GM19193 (cell line): ENCODE data around the gene SRP14.

Experiments
- POLR2A ChIP-seq: IDR thresholded peaks from 4 replicates; pipeline ENCODE4 v1.6.1; 2011; ENCODE audit not compliant: insufficient read depth, insufficient read length; ENCODE audit errors: extremely low read depth

Gene SRP14

DNA sequence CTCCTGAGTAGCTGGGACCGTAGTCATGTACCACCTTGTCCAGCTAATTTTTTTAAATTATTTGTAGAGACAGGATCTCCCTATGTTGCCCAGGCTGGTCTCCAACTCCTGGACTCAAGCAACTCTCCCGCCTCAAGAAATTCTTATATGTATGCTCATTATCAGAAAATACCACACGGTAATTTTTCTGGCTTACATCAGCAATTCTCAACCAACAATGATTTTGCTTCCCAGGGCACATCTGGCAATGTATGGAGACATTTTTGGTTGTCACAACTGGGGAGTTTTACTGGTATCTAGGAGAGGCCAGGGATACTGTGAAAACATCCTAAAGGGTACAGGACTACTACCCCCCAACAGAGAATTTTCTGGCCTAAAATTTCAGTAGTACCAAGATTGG, 10.8 kb downstream of the SRP14 start:
- no peak for TF ChIP-seq POLR2A

DNA sequence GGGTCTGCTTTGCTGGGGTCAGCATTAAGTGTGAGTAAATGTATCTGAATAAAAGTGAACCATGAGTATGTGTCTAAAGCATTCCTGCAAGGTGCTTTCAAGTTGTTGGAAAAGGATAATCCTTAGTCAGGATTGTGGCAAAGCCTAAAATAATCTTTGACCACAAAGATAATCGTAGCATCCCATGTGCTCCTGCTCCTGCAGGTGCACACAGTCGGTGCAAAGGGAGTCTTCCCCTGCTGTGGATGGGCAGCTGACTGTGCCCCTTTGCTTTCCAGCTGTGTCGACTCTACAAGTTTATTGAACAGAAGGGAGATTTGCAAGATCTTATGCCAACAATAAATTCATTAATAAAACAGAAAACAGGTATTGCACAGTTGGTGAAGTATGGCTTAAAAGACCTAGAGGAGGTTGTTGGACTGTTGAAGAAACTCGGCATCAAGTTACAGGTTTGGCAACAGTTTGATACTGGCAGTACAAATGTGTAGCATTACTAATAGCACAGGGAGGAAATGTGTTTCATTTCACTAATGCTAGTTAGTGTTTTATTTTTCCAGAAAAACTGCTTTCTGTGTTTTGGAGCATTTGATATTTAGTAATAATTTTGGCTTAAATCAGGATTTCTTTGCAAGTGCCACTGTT, 22.6 kb downstream of the SRP14 start:
- TF ChIP-seq POLR2A: no peak

DNA sequence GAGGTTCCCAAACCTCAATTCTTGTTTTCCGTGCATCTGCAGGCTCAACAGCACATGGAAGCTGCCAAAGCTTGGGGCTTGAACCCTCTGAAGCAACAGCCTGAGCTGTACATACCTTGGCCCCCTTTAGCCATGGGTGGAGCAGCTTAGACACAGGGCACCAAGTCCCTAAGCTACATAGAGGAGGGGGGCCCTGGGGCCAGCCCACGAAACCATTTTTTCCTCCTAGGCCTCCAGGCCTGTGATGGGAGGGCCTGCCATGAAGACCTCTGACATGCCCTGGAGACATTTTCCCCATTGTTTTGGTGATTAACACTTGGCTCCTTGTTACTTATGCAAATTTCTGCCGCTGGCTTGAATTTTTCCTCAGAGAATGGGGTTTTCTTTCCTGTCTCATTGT, 24.6 kb downstream of the SRP14 start:
- no peak for TF ChIP-seq POLR2A

DNA sequence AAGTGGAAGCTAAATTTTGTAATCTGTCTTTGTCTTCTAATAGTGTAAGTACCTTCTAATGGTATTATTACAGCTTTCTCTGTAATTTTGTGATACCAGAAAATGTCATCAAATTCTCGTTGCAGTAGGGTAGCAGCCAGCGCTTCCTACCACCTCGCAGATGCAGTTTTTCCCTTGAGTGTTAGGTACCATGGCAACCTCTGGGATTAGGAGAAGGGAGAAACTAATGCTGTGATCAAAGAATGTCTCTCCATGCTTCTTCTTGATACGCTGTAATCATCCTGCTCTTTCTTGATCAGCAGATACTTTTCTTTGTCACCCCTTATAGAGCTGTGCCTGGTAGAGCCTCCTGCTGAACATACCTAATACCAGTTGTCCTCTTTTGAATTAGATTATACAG, 27.7 kb downstream of the SRP14 start:
- no peak for TF ChIP-seq POLR2A

DNA sequence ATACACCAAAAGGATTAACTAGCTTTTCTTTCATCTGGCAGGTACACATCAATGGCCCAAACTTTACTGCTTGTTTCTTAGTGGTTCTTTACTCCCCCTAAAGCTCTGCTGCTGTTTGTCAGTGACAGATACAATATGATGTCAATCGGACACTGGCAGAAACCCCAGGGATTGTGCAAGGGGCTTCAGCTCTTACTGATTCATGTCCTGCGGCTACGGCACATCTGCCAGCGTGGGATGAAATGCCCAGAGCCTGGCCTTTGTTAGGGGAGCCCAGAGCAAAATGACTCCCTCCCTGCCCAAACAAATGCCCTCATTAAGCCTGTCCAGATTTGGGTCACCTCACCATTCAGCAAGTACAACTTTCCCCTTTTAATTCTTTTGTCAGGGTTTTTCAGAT, 28.3 kb downstream of the SRP14 start:
- no peak for TF ChIP-seq POLR2A

DNA sequence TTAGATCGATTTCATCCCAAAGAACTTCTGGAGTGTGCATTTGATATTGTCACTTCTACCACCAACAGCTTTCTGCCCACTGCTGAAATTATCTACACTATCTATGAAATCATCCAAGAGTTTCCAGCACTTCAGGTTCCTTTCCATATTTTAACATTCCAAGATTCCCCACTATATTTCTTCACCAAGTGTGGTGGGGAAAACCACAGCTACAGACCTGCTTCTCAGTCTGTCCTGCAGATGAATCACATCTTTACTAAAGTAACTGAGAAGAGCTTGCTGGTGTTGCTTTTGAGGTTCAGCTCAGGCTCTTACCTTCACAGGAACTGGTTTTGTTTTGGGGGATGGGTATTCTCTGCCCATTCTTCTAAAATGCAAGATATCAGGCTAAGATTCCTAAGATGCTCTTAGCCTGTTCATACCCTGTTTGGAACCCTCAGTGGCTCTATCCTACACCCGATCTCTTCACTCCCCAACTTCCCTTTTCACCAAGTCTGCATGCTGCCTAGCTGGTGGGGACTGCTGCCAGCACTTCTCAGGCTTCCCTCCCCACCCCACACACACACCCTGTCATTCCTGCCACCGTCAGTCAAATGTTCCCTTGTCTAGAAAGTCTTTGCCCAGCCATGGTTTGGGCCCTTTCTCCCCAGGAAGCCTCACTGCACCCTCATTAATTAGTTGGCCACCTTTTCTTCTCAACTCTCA, 30.8 kb downstream of the SRP14 start:
- TF ChIP-seq POLR2A: no peak

DNA sequence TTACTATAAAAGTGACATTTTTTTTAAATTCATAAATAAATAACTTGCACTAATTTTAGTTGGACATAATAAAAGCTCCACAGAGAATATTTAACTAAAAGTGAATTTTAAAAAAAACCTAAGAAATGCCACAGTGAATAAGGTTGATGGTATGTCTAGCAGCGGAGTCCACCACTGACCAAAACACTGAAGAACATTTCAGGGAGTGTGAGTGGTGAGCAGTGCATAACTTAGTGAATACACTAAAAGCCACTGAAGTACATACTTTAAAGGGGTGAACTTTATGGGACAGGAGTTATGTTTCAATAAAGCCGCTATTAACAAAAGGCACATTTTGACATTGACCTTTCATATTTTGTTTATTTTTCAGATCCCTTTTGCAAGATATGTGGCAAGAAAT, 32.3 kb downstream of the SRP14 start:
- TF ChIP-seq POLR2A: no peak

DNA sequence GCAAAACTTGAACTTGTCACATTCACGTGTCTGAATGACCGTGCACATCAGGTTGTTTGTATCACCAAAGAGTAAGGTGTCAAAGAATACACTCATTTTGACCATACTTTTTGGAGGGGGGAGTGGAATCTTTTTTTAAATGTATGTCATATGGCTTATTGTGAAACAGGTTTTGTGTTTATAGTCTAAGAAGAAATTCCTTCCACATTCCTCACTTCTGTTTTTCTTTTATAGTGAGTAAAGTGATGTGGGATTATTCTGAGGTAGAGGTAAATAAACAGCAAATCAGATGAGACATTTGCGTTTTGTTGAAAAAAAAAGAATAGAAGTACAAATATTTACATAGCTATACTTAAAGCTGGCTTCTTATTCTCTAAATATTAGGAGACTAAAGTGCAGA, 33.0 kb downstream of the SRP14 start:
- TF ChIP-seq POLR2A: no peak

DNA sequence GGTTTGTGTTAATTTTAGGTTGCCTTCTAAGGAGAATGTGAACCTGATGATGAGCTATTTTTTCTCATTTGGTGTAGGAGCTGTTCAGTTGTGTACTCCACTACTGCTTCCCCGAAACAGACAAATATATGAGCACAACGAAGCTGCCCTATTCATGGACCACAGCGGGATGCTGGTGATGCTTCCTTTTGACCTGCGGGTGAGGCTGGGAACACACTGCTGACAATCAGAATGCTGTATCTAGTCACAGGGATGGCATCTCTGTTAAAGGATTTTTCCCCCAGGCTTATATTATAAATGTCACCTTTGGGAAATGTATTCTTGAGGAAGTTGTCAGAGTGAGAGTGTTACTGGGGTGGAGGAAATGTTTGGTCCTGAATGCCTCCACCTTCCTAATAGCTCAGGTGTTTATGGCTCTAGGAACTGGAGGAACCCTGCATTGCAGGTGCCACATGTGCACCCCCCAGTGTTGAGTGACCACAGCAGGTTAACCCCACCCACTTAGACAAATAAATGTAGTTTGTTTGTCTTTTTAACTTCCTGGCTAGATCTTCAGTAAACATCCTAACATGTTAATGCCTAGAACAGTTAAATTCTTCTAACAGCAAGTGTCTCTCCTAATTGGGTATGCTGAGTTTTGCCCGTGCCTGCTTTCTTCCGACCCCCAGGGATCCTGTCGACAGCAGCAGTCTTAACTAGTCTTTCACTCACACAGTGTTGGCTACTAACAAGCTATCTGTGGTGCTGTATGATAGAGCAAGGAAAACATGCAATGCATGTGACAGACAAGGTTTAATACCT, 35.7 kb downstream of the SRP14 start:
- no peak for TF ChIP-seq POLR2A

DNA sequence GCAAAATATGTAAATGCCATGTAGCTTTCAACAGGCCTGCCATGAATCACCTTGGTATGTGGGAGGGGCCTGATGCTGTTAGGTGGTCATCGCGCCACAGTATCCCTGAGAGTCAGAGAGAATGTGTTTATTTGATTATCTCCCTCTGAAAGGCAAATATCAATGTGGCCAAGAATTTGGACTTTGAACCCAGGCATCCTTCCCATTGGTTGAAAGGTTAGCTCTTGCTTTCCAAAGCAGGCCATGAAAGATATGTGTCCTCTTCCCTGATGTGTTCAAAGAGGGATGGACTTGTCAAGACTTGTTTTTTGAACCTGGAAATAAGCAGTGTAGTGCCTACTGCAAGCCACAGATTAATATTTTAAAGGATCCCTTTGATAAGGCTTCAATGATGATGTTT, 36.7 kb downstream of the SRP14 start:
- TF ChIP-seq POLR2A: no peak

DNA sequence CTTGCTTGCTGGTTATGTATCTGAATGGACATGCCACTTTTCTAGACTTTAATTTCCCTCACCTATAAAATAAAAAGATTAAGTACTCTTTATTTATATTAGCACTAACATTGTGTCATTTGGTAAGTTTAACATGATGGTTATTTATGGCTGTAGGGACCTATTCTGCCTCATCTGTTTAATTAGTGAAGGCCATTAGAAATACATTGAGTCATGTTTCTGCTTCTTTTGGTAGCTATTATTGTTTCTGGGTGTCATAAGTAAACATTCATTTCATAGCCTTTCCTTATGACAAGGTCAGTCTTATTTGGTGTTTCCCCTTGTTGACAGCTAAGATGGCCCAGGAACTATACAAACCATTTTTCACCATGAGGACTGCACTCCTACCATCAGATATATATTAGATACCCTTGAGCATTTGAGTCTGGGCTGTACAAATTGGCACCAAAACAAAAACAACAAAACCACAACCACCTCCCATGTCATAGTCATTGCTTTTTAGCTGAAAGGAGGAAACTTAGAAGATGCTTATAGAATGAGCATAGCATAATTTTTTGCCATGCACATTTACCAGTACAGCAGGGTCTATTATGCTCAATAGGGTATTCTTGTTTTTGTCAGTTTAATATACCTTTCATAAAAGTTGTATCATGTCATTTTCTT, 39.3 kb downstream of the SRP14 start:
- TF ChIP-seq POLR2A: no peak

DNA sequence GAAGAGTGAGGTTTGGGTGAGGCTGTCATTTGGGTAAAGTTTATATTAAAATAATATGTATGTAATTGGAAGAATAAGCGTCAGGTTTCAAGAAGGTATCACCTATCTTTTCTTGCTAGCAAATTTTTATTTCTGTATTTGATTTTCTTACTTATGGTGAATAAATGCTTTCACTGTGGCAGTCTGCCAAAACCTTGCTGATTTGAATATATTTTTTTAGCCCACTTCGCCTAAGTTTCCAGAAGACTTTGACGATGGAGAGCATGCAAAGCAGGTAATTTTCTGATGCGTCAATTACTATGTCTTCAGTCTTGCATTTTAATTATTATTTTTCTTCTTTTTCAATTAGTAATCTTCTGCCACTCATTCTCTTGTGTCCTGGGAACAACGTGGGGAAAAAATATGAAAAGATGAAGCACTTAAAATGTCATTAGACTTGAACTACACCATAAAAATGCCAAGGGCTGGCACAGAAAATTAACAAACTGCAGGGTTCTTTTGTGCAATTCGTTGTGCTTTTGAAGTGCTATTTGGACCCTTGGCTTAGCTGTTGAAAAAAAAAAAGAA, 40.4 kb downstream of the SRP14 start:
- TF ChIP-seq POLR2A: no peak

DNA sequence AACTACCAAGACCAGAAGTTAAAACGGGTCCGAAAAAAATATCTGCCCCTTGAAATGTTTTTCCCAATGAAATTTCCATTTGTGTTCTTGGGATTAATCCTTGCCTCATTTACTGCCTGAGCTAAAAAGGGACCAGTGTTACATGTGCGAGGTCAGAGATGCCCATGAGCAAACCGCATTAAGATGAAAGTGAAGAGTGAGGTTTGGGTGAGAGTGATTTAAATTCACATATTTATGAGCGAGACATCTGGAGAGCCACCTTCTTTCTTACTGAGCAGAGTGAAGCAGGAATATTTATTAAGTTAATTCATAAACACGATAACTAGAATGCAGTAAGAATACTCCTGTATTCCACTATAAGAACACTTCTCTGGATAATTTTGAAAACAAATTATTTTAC, 41.3 kb downstream of the SRP14 start:
- no peak for TF ChIP-seq POLR2A

DNA sequence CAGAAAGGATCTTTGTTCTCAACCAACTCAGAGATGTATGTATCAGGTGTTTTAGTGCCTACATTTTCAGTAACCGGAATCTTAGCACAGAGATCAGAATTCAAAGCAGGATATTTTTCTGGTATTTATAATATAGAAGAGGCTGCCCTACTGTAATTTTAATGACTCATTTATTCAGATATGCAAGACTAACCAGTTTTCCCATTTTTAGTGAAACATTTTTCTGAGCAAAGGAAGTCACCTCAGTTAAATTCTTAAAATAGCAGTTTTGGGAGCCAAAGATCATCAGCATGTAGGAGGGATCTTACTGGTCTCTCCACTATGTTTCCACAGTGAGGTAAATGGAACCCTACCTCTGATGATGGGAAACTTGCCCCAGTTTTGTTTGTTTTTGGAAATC, 42.0 kb downstream of the SRP14 start:
- TF ChIP-seq POLR2A: no peak

DNA sequence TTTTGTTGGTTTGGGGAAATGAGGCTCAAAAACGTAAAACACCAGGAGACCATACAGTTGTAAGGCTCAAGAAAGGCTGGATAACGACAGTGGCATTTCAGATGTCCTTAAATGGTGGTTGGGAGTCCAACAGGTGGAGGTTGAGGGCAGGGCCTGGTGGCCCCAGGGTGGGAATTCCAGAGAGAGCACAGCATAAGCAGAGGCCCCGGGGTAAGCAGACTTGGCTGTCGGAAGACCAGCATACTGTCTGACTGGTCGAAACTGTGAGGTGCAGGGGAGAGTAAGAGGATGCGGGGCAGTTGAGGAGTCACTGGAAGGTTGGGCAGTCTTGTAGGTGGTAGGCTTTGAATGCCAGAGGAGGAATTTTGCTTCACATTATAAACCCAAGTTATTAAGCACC, 48.3 kb downstream of the SRP14 start:
- no peak for TF ChIP-seq POLR2A
